ENCODE measurements around the gene TENM3.
"Not testable (repeated sequence)": the region's sequence is repeated elsewhere in the genome, so short reads cannot be mapped to it uniquely, and the experiment has no call there.

TENM3 gene

DNA sequence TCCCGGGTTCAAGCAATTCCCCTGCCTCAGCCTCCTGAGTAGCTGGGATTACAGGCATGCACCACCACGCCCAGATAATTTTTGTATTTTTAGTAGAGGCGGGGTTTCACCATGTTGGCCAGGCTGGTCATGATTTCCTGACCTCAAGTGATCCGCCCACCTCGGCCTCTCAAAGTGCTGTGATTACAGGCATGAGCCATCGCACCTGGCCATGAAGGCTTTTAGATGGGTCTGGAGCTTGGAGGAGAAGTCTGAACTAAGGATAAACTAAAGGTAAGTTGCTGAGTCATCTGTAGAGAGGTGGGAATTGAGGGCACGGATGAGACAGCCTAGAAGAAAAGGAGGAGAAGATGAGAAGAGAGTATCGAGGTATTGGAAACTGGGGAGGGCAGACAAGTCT, at the start of gene TENM3:
Gene TENM3, plus strand, starts transcription at position 199 of the 400 bp plus-strand sequence. CDS start 80,619 bp downstream, outside the sequence.
- not testable (repeated sequence) for FAIRE-seq; DNase-seq (ENCODE audit: insufficient read length, low spot score)

GRCh38 chr4:182194091-182194824, 48.9 kb upstream of the TENM3 start:
- TF ChIP-seq, protein P1, sequence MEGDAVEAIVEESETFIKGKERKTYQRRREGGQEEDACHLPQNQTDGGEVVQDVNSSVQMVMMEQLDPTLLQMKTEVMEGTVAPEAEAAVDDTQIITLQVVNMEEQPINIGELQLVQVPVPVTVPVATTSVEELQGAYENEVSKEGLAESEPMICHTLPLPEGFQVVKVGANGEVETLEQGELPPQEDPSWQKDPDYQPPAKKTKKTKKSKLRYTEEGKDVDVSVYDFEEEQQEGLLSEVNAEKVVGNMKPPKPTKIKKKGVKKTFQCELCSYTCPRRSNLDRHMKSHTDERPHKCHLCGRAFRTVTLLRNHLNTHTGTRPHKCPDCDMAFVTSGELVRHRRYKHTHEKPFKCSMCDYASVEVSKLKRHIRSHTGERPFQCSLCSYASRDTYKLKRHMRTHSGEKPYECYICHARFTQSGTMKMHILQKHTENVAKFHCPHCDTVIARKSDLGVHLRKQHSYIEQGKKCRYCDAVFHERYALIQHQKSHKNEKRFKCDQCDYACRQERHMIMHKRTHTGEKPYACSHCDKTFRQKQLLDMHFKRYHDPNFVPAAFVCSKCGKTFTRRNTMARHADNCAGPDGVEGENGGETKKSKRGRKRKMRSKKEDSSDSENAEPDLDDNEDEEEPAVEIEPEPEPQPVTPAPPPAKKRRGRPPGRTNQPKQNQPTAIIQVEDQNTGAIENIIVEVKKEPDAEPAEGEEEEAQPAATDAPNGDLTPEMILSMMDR (IDR thresholded peaks at IDR 0.05; ENCODE audit: insufficient read depth, missing control alignments) = no peak
- DNase-seq (ENCODE audit: insufficient read length, low spot score) (no peak), FAIRE-seq (no peak)

DNA sequence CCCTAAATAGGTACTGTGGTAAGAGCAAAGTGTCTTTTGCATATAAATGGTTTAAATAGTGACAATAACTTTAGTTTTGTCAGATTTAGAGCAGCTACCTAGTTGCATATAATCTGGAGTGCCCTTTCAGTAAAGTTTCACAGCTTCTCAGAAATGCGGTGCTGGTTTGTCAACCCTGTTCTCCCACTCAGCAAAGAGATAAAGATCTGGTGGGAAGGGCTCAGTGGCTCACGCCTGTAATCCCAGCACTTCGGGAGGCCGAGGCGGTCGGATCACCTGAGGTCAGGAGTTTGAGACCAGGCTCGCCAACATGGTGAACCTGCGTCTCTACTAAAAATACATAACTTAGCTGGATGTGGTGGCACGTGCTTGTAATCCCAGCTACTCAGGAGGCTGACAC, 45.6 kb upstream of the TENM3 start:
- TF ChIP-seq, protein P1 (IDR thresholded peaks at IDR 0.05; ENCODE audit: insufficient read depth, missing control alignments) = no peak
- FAIRE-seq = no peak
- no peak for DNase-seq (ENCODE audit: insufficient read length, low spot score)

- TF ChIP-seq, protein P1 (IDR thresholded peaks at IDR 0.05; ENCODE audit: insufficient read depth, missing control alignments) = no peak
- FAIRE-seq (no peak), DNase-seq (ENCODE audit: insufficient read length, low spot score) (no peak)
These were observed 41.3 kb upstream of the TENM3 start for GRCh38 chr4:182201871-182202270.

DNA sequence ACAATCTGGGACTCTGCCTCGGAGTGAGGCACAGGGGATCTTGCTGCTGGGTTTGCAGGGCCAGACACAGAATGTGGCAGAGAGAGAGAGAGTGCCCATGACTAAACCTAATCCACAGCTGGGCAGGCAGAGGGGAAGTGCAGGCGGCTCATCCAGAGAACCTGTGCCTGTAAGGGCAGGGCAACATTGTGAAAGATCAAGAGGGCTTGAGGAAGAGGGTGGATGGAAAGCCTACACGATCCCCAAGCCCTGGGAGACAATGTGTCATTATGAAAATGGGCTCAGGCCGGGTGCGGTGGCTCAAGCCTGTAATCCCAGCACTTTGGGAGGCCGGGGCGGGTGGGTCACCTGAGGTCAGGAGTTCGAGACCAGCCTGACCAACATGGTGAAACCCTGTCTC, 40.6 kb upstream of the TENM3 start:
- TF ChIP-seq, protein P1 (IDR thresholded peaks at IDR 0.05; ENCODE audit: insufficient read depth, missing control alignments) = no peak
- FAIRE-seq (no peak), DNase-seq (ENCODE audit: insufficient read length, low spot score) (no peak)

GRCh38 chr4:182203872-182204411, 39.3 kb upstream of the TENM3 start:
- DNase-seq (ENCODE audit: insufficient read length, low spot score) (no peak), FAIRE-seq (no peak)
- TF ChIP-seq, protein P1 (IDR thresholded peaks at IDR 0.05; ENCODE audit: insufficient read depth, missing control alignments) = no peak

GRCh38 chr4:182205306-182205705, 37.9 kb upstream of the TENM3 start:
- FAIRE-seq (no peak), DNase-seq (ENCODE audit: insufficient read length, low spot score) (no peak)
- TF ChIP-seq, protein P1 (IDR thresholded peaks at IDR 0.05; ENCODE audit: insufficient read depth, missing control alignments) = no peak

Data from D721Med (cell line).